Neural progenitor cell (in vitro differentiated cells): Measurements from ENCODE around the gene RNU1-4.
"Not testable (repeated sequence)": the region's sequence is repeated elsewhere in the genome, so short reads cannot be mapped to it uniquely, and the experiment has no call there.

Experiments used
- EZH2 ChIP-seq: fragments of 200-600 bp; sonication (generic); IDR thresholded peaks from 2 replicates; pipeline ENCODE4 v1.6.1; 2017; ENCODE audit warnings: antibody characterized with exemption, mild to moderate bottlenecking, moderate library complexity
- TF ChIP-seq, protein P1 (sequence below): fragments of 200-600 bp; sonication (generic); IDR thresholded peaks from 2 replicates; pipeline ENCODE4 v1.5.1; 2017; ENCODE audit warnings: antibody characterized with exemption, mild to moderate bottlenecking

DNA sequence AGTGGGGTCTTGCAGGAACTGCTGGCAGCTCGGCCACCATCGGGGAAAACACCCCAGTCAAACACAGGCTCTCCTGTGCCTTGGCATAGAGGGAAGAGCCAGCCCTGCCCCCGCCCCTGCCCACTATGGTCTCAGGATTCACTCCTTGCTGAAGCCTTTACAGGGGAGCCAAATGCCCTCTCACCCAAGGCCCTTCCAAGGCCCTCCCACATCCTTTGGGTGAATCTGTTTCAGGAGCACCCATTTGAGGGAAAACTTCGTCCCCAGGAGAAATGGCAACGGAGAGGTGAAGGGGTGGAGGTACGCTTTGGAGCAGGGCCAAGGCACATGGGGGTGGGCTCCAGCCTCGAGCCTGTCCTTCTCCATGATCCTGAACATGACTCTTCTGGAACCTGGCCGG lies 35.9 kb downstream of the RNU1-4 start:
- TF ChIP-seq EZH2: not testable (repeated sequence)
- TF ChIP-seq, protein P1, sequence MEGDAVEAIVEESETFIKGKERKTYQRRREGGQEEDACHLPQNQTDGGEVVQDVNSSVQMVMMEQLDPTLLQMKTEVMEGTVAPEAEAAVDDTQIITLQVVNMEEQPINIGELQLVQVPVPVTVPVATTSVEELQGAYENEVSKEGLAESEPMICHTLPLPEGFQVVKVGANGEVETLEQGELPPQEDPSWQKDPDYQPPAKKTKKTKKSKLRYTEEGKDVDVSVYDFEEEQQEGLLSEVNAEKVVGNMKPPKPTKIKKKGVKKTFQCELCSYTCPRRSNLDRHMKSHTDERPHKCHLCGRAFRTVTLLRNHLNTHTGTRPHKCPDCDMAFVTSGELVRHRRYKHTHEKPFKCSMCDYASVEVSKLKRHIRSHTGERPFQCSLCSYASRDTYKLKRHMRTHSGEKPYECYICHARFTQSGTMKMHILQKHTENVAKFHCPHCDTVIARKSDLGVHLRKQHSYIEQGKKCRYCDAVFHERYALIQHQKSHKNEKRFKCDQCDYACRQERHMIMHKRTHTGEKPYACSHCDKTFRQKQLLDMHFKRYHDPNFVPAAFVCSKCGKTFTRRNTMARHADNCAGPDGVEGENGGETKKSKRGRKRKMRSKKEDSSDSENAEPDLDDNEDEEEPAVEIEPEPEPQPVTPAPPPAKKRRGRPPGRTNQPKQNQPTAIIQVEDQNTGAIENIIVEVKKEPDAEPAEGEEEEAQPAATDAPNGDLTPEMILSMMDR: not testable (repeated sequence)
